Nephron (organoid): ENCODE results near the gene CALM3.

Experiments used
- H3K27ac Mint-ChIP-seq, 3 experiments: 2 replicates each; pipeline ENCODE4 v1.8.0; 2020; ENCODE audit warnings: mixed read lengths in 3 of 3, mild to moderate bottlenecking in 2 of 3, moderate library complexity in 1 of 3
- H3K27me3 Mint-ChIP-seq: 2 replicates; pipeline ENCODE4 v1.8.0; 2021; ENCODE audit warnings: low read depth, mild to moderate bottlenecking, moderate library complexity, mixed read lengths
- H3K36me3 Mint-ChIP-seq: 2 replicates; pipeline ENCODE4 v1.8.0; 2020; ENCODE audit warnings: low read depth, mixed read lengths
- H3K4me1 Mint-ChIP-seq: 2 replicates; pipeline ENCODE4 v1.8.0; 2020; ENCODE audit warnings: mixed read lengths
- H3K4me3 Mint-ChIP-seq, 3 experiments: 2 replicates each; pipeline ENCODE4 v1.8.0; 2020; ENCODE audit warnings: mild to moderate bottlenecking in 3 of 3, mixed read lengths in 3 of 3, moderate library complexity in 2 of 3
- H3K9me3 Mint-ChIP-seq: 2 replicates; pipeline ENCODE4 v1.8.0; 2020; ENCODE audit warnings: mixed read lengths
- CTCF ChIP-seq, 3 experiments: fragments of 200-600 bp; sonication (generic); IDR thresholded peaks; one replicate each; pipeline ENCODE4 v1.5.0; 2021; ENCODE audit warnings: antibody characterized with exemption in 3 of 3; ENCODE audit not compliant: unreplicated experiment in 3 of 3

Gene CALM3

GRCh38 chr19:46564701-46565100 lies 36.4 kb upstream of the CALM3 start:
- Mint-ChIP-seq H3K27me3 (no peaks in the 10 kb centered on the region), H3K36me3 (no peaks in the 10 kb centered on the region), H3K9me3 (peaks cover 13% of the 10 kb centered on the region), H3K4me1 (no peaks in the 10 kb centered on the region), H3K4me3 (no peak overlapping the region), H3K27ac (no peak overlapping the region)
- TF ChIP-seq CTCF (IDR thresholded peaks at IDR 0.05; ENCODE audit: unreplicated experiment in 3 of 3) = no peak

- H3K27me3 Mint-ChIP-seq = no peaks in the 10 kb centered on the region
- H3K4me1 Mint-ChIP-seq = peaks cover 10% of the 10 kb centered on the region
- TF ChIP-seq CTCF (IDR thresholded peaks at IDR 0.05; ENCODE audit: unreplicated experiment in 3 of 3) = peak in 1 of 3 experiments; percentile 9
These were observed 29.6 kb upstream of the CALM3 start for GRCh38 chr19:46571495-46571894.

GRCh38 chr19:46573679-46574498 lies 27.2 kb upstream of the CALM3 start:
- H3K4me3 Mint-ChIP-seq = no peak overlapping the region
- H3K27ac Mint-ChIP-seq = peak overlapping the region in 1 of 3 experiments; percentile 2
- H3K27me3 Mint-ChIP-seq = no peaks in the 10 kb centered on the region
- H3K9me3 Mint-ChIP-seq = peaks cover 4% of the 10 kb centered on the region
- H3K36me3 Mint-ChIP-seq = no peaks in the 10 kb centered on the region
- peaks cover 10% of the 10 kb centered on the region for H3K4me1 Mint-ChIP-seq
- no peak for TF ChIP-seq CTCF (IDR thresholded peaks at IDR 0.05; ENCODE audit: unreplicated experiment in 3 of 3)

More at GRCh38 chr19:46571495-46571894, 29.6 kb upstream of the CALM3 start:
- H3K9me3 Mint-ChIP-seq = peaks cover 4% of the 10 kb centered on the region
- no peaks in the 10 kb centered on the region for H3K36me3 Mint-ChIP-seq
- H3K27ac Mint-ChIP-seq = no peak overlapping the region
- H3K4me3 Mint-ChIP-seq = no peak overlapping the region

- H3K27me3 Mint-ChIP-seq = no peaks in the 10 kb centered on the region
These were observed 26.6 kb upstream of the CALM3 start for GRCh38 chr19:46574533-46574932.

GRCh38 chr19:46578450-46578849 lies 22.7 kb upstream of the CALM3 start:
- Mint-ChIP-seq H3K4me3 (no peak overlapping the region), H3K27me3 (peaks cover 10% of the 10 kb centered on the region), H3K36me3 (no peaks in the 10 kb centered on the region), H3K27ac (no peak overlapping the region), H3K4me1 (peaks cover 10% of the 10 kb centered on the region), H3K9me3 (peaks cover 3% of the 10 kb centered on the region)
- no peak for TF ChIP-seq CTCF (IDR thresholded peaks at IDR 0.05; ENCODE audit: unreplicated experiment in 3 of 3)

More at GRCh38 chr19:46574533-46574932, 26.6 kb upstream of the CALM3 start:
- no peaks in the 10 kb centered on the region for H3K36me3 Mint-ChIP-seq
- peaks cover 10% of the 10 kb centered on the region for H3K4me1 Mint-ChIP-seq
- no peak overlapping the region for H3K4me3 Mint-ChIP-seq
- H3K9me3 Mint-ChIP-seq = peaks cover 2% of the 10 kb centered on the region
- no peak for TF ChIP-seq CTCF (IDR thresholded peaks at IDR 0.05; ENCODE audit: unreplicated experiment in 3 of 3)
- H3K27ac Mint-ChIP-seq = peak overlapping the region in 1 of 3 experiments; percentile 2
